H1 (cell line): Measurements from ENCODE around the gene GRM5.

Experiments
- ATF3 ChIP-seq: IDR thresholded peaks from 2 replicates; pipeline ENCODE4 v1.6.1; 2011; ENCODE audit warnings: low read depth, mild to moderate bottlenecking, low read length; ENCODE audit not compliant: insufficient read depth
- CREB1 ChIP-seq: IDR thresholded peaks from 2 replicates; pipeline ENCODE4 v1.6.1; 2012; ENCODE audit warnings: inconsistent platforms
- CTCF ChIP-seq, 3 experiments: IDR thresholded peaks; 1 replicate in 2 of 3; 2 replicates in 1 of 3; pipeline versions ENCODE4 v1.5.1 to v1.6.1; 2011; ENCODE audit warnings: low read length in 3 of 3, mild to moderate bottlenecking in 3 of 3, inconsistent platforms in 2 of 3, low read depth in 1 of 3, moderate library complexity in 1 of 3; ENCODE audit not compliant: insufficient read depth in 1 of 3; ENCODE audit errors: control extremely low read depth in 1 of 3
- EZH2 ChIP-seq: fragments of 200-600 bp; sonication (generic); IDR thresholded peaks from 2 replicates; pipeline ENCODE4 v1.7.1; 2012; ENCODE audit warnings: low read depth, mild to moderate bottlenecking, moderate library complexity, low read length, inconsistent platforms; ENCODE audit not compliant: severe bottlenecking
- FOSL1 ChIP-seq: IDR thresholded peaks from 2 replicates; pipeline ENCODE4 v1.6.1; 2011; ENCODE audit warnings: mild to moderate bottlenecking, low read depth, low read length, moderate library complexity; ENCODE audit not compliant: insufficient read depth
- JUND ChIP-seq: IDR thresholded peaks from 2 replicates; pipeline ENCODE4 v1.6.1; 2011; ENCODE audit warnings: mild to moderate bottlenecking, improper control_type of control experiment, low read length
- MAX ChIP-seq: IDR thresholded peaks from 2 replicates; pipeline ENCODE4 v1.6.1; 2012; ENCODE audit warnings: inconsistent platforms
- RNF2 ChIP-seq: fragments of 200-900, 300-1000 bp; sonication (generic); IDR thresholded peaks from 2 replicates; pipeline ENCODE4 v1.7.1; 2016; ENCODE audit warnings: borderline replicate concordance, low read depth, mild to moderate bottlenecking, antibody characterized with exemption, low read length; ENCODE audit not compliant: poor library complexity, severe bottlenecking; ENCODE audit errors: missing control alignments
- SRF ChIP-seq: IDR thresholded peaks from 2 replicates; pipeline ENCODE4 v1.6.1; 2011; ENCODE audit warnings: mild to moderate bottlenecking, low read depth, low read length, moderate library complexity
- TAF7 ChIP-seq: optimal IDR thresholded peaks from 2 replicates; pipeline ENCODE3; 2011; ENCODE audit warnings: low read depth, mild to moderate bottlenecking, inconsistent platforms, low read length, moderate library complexity, borderline replicate concordance
- ZNF274 ChIP-seq: IDR thresholded peaks from 2 replicates; pipeline ENCODE4 v1.7.0; 2012; ENCODE audit warnings: low read length, borderline replicate concordance; ENCODE audit errors: extremely low read depth

GRCh38 chr11:88555018-88555828, 510.6 kb downstream of the GRM5 start:
- TF ChIP-seq JUND (no peak), CTCF (IDR thresholded peaks at IDR 0.05; ENCODE audit: control extremely low read depth in 1 of 3, insufficient read depth in 1 of 3, low read depth in 1 of 3, low read length in 3 of 3) (no peak), SRF (no peak), ATF3 (no peak), TAF7 (no peak), RNF2 (no peak), CREB1 (no peak), FOSL1 (no peak), EZH2 (no peak), MAX (no peak), ZNF274 (no peak)
